Lower lobe of right lung (tissue), 2 donors: ENCODE results near the gene PIP4K2B. TPM values are rescaled to one million over a fixed set of nuclear protein-coding genes. Genes with fewer than 3 reads are reported as not detected.

Experiments used
- ATAC-seq, 2 donors: fragments of 200-7000 bp; cut with Tn5 transposase; one replicate each; pipeline ENCODE4 v1.9.1; 2020 to 2022; ENCODE audit warnings: mild to moderate bottlenecking in 2 of 2, moderate library complexity in 2 of 2
- DNase-seq: peaks from one replicate; pipeline ENCODE4 v3.0.0-alpha.2; 2020
- H3K27ac ChIP-seq: fragments of 200-600 bp; one replicate; pipeline ENCODE4 v1.8.0; 2022
- H3K27me3 ChIP-seq: fragments of 200-600 bp; one replicate; pipeline ENCODE4 v1.8.0; 2022; ENCODE audit warnings: low read depth
- H3K36me3 ChIP-seq: fragments of 200-600 bp; one replicate; pipeline ENCODE4 v1.8.0; 2022; ENCODE audit warnings: mild to moderate bottlenecking
- H3K4me1 ChIP-seq: fragments of 200-600 bp; one replicate; pipeline ENCODE4 v1.8.0; 2022
- H3K4me3 ChIP-seq: fragments of 200-600 bp; one replicate; pipeline ENCODE4 v1.8.0; 2022; ENCODE audit warnings: mild to moderate bottlenecking
- H3K9me3 ChIP-seq: fragments of 200-600 bp; one replicate; pipeline ENCODE4 v1.8.0; 2022
- CTCF ChIP-seq: fragments of 200-600 bp; IDR thresholded peaks from one replicate; pipeline ENCODE4 v1.8.0; 2022; ENCODE audit warnings: antibody characterized with exemption, mild to moderate bottlenecking
- intact Hi-C: fragments of 100-400 bp; cut with DNase I; formaldehyde crosslinking; loops from one replicate; pipeline ENCODE4 v1.11.0; 2022
- total RNA-seq: library from RNA; stranded (reverse); fragmentation: NEBNext Ultra II Directional; extraction: Animal tissue kit (Norgen Biotek cat#: 25700); gene quantifications from one replicate; pipeline ENCODE4 v1.2.1, GENCODE V29; 2021
- donor health status: DM: no; HTN: yes; CAD: no; lungs with severe emphysema.

Gene PIP4K2B
- total RNA-seq, 1 donor from 2014 or later, result 44.8 TPM

DNA sequence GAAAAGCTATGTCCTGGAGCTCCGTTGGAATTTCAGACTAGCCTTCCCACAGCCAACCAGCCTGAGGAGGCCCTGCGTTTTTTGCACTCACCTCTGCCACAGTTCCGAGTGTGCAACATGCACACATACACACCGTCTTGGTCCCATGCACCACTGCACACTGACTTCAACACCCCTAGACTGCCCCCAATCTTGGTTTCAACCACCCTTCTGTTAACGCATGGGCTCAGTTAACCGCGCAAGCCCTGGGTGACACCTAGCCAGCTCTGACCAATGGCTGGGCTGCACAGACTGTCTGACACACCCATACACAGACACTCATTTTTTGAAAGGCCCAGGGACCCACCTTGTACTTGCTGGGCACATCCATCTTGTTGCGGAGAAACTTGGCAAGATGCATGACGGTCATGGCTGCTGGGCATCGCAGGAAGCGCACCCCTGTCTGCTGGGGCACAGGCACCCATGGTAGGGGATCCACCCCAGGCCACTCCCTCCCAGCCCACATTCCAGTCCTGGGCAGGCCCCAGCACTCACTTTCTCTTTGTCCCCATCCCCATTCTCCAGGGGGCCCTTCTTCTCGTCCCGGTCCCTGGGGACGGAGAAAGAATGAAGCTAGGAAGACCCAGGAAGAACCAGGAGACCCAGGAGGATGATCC lies 61.2 kb downstream of the PIP4K2B start:
- H3K27ac ChIP-seq, result no peak overlapping the region
- peaks cover 31% of the 10 kb centered on the region for H3K4me1 ChIP-seq
- DNase-seq, result no peak
- H3K4me3 ChIP-seq, result no peak overlapping the region
- H3K36me3 ChIP-seq, result peaks cover 63% of the 10 kb centered on the region
- no peaks in the 10 kb centered on the region for H3K9me3 ChIP-seq
- intact Hi-C loops, result no loop called here
- H3K27me3 ChIP-seq, result no peaks in the 10 kb centered on the region
- ATAC-seq, result no peak
- TF ChIP-seq CTCF, result no peak

- DNase-seq (peak; percentile 74), ATAC-seq (peak; percentile 21 to 22)
- H3K36me3 ChIP-seq, result peaks cover 62% of the 10 kb centered on the region
- H3K4me1 ChIP-seq, result peaks cover 33% of the 10 kb centered on the region
- peak; percentile 82 for TF ChIP-seq CTCF
- H3K27ac ChIP-seq, result no peak overlapping the region
- H3K27me3 ChIP-seq, result no peaks in the 10 kb centered on the region
- no peak overlapping the region for H3K4me3 ChIP-seq
- no peaks in the 10 kb centered on the region for H3K9me3 ChIP-seq
- intact Hi-C loops, result no loop called here
Observed at GRCh38 chr17:38735161-38735997, 64.0 kb downstream of the PIP4K2B start.

- Histone ChIP-seq H3K27ac (no peak overlapping the region), H3K9me3 (no peaks in the 10 kb centered on the region), H3K27me3 (no peaks in the 10 kb centered on the region), H3K4me1 (peaks cover 38% of the 10 kb centered on the region), H3K4me3 (no peak overlapping the region), H3K36me3 (peaks cover 52% of the 10 kb centered on the region)
- intact Hi-C loops, result no loop called here
- ATAC-seq (no peak), DNase-seq (no peak)
- TF ChIP-seq CTCF, result no peak
Observed at GRCh38 chr17:38733982-38734973, 65.1 kb downstream of the PIP4K2B start.

DNA sequence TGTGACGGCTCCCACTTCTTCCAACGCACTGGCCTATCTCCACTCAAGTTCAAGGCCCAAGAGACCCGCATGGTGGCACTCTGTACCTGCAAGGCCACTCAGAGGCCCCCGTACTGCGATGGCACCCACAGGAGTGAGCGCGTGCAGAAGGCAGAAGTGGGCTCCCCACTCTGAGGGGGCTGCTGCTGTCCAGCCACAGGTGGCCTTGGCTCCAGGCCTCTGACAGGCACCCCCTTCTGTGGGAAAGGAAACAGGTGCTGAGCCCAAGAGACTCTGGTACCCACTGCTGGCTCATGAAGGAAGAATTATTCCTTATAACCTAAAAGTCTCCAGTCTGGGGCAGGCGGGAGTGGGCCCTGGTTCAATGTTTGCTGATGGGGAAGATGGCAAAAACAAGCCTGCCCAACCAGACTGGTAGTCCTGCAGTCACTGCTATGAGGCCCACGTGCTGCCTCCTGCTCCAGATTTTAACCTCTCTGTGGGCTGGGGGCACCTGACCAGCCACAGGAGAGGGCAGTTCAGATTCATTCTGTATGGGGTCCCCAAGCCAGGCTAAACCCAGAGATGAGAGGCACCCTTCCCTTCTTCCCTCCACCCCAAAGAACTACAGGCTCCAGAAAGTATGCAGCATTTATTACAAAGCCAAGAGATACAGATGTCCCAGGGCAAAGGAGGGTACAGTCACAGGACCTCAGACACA lies 65.9 kb downstream of the PIP4K2B start:
- H3K36me3 ChIP-seq, result peaks cover 44% of the 10 kb centered on the region
- H3K27me3 ChIP-seq, result no peaks in the 10 kb centered on the region
- H3K27ac ChIP-seq, result peak overlapping the region; percentile 27
- peaks cover 46% of the 10 kb centered on the region for H3K4me1 ChIP-seq
- H3K4me3 ChIP-seq, result no peak overlapping the region
- no peak for ATAC-seq
- TF ChIP-seq CTCF, result no peak
- no peak for DNase-seq
- intact Hi-C loops, result no loop called here
- H3K9me3 ChIP-seq, result no peaks in the 10 kb centered on the region
